CD4-positive, alpha-beta T cell treated with Interleukin-6 for 4 hours (primary cell): ENCODE data around the gene C2CD2.
A peak's percentile ranks its signal among the peaks of the same experiment; 100 is the strongest.

Source experiments
- DNase-seq: peaks from one replicate; pipeline ENCODE4 v3.0.0-alpha.2; 2020; ENCODE audit warnings: mixed read lengths

C2CD2 gene

GRCh38 chr21:41881051-41881450, 72.8 kb downstream of the C2CD2 start:
- no peak for DNase-seq

- no peak for DNase-seq
These were observed 73.7 kb downstream of the C2CD2 start for GRCh38 chr21:41880153-41880552.

- peak; percentile 83 for DNase-seq
These were observed 74.4 kb downstream of the C2CD2 start, which contains the start of gene PRDM15 for GRCh38 chr21:41879190-41879998. Gene PRDM15 (minus strand): TSS chr21:41879344. CDS start chr21:41860363, 18,981 bp downstream.

- DNase-seq = peak; percentile 81
These were observed 75.0 kb downstream of the C2CD2 start for GRCh38 chr21:41878831-41879189.

- peak; percentile 46 for DNase-seq
These were observed 75.7 kb downstream of the C2CD2 start for GRCh38 chr21:41877901-41878830.

DNA sequence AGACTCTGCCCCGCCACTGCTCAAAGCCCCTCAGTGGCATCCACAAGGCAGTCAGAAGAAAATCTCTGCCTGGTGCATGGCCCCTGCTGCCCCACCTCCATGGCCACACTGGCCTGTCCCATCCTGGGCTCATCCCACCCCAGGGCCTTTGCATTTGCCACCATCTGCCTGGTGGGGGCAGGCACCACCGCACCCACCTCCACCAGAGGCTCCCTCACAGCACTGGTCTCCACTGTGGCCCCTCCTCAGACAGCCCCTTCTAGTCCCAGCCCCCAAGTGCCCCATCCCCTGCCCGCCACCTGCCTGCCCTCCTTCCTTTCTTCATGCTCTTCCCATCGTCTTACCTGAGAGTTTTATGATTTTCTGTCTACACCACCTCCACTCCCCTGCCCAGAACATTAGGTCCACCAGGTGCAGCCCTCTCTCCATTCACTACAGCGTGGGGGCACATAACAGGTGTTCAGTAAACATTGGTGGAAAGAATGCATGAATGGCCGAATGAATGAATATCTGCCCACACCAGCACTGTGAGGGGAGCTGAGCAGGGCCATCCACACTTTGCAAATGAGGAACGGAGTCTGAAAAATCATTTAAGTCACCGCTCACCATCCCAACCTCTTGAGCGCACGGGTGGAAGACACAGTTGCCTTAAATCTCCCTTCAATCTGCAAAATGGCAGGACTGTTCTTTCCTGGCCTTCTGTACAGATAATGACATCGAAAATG, 76.7 kb downstream of the C2CD2 start:
- no peak for DNase-seq

DNA sequence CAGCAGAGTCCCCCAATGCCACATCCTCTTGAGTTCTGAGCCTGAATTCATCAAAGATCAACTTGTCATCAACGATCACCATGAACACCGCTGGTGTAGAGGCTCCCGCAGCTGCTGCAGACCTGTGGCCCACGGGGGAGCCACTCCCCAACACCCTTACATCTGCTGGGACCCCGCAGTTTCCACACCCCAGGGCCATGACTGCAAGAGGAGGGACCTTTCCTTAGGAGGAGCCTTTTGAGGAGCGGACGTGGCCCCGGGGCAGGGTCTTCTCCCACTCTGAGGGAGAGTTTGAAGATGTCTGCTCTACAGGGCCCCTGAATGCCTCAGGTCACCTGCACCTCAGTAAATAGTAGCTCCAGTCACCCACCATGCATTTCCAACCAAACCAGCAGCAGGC, 77.4 kb downstream of the C2CD2 start:
- DNase-seq = no peak

- no peak for DNase-seq
These were observed 78.7 kb downstream of the C2CD2 start for GRCh38 chr21:41875086-41875485.

DNA sequence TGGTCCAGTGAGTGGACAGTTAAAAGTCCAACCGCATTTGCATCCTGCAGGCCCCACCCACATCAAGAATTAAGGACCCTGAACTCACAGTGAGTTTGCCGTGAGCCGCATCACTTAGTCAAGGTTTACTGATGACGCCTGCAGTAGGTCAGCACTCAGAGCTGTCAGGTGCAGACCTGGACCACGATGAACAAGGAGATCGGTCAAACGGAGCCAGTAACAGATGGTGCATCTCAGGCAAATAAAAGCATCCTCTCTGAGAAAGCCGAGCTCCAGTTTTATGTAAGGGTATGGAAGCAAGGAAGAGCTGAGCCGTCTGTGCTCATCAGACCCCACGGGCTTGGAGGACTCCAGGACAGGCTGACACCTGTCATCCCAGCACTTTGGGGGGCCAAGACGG, 79.2 kb downstream of the C2CD2 start:
- no peak for DNase-seq

DNA sequence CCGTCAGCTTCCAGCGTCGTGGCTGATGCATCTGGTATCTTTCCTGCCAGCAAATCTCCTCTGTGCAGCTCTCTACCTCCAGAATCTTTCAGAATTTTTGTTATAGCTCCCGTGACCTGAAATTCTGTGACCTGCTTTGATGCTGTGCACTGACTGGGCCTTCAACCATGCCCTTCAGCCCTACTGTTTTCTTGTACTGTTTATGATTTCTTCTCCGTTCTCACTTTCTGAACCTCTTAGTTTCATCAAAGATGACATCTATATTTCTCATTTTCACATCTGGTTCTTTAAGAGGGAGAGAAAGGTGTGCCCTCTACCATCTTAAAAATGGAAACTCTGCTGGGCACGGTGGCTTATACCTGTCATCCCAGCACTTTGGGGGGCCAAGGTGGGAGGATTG, 80.4 kb downstream of the C2CD2 start:
- no peak for DNase-seq

DNA sequence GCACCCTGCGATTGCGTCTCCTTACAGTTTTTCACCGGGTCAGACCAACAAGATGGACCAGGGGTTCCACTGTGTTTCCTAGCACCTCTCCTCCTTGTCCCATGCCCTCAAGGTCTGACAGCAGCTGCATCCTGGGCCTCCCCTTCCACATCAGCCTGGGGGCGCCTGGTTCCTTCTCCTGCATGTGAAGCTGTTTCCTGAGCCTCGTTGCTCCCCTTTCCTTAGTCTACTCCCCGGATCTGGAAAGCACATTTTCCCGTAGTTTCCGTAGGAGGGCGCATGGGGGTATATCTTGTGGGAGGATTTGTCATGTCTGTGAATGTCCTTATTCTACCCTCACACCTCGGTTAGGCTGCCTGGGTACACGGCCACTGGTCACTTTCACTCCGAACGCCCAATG, 80.8 kb downstream of the C2CD2 start:
- no peak for DNase-seq

GRCh38 chr21:41871293-41872030, 82.4 kb downstream of the C2CD2 start:
- no peak for DNase-seq

DNA sequence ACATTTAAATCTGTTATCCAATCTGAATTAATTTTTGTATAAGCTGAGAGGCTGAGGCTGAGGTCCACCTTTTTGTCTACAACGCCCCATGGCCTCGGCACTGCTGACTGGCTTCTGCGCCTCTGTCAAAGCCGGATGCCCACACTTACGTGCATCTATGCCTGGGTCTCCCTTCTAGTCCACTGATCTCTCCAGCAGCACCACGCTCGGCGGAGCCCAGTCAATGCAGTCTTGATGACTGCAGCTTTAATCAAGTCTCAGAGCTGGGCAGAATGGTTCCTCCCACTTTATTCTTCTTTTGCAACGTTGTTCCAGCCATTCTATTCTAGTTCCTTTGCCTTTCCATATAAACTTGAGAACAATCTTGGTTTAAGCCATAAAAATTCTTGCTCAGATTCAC, 84.0 kb downstream of the C2CD2 start:
- no peak for DNase-seq

DNA sequence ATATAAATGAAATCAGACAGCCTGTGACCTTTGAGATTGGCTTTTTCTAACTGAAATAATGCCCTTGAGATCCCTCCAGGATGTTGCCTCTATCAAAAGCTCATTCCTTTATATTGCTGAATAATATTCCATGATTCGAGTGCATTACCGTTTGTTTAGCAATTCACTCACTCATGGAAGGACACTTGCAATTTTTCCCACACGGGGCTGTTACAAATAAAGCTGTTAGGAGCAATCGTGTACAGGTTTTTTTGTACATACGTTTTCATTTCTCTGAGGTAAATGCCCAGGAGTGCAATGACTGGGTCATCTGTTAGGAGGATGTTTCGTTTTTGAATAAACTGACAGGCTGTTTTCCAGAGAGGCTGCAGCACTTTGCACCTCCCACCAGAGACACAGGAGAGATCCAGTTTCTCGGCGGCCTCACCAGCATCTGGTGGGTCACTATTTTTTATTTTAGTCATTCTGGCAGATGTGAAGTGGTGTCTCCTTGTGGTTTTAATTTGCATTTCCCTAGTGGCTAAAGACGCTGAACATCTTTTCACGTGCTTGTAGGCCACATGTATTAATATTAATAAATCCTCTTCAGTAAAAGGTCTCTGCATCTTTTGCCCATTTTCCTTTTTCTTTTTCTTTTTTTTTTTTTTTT, 85.6 kb downstream of the C2CD2 start:
- no peak for DNase-seq

GRCh38 chr21:41867313-41867712, 86.5 kb downstream of the C2CD2 start:
- no peak for DNase-seq

- no peak for DNase-seq
These were observed 87.5 kb downstream of the C2CD2 start for GRCh38 chr21:41866274-41866809.

DNA sequence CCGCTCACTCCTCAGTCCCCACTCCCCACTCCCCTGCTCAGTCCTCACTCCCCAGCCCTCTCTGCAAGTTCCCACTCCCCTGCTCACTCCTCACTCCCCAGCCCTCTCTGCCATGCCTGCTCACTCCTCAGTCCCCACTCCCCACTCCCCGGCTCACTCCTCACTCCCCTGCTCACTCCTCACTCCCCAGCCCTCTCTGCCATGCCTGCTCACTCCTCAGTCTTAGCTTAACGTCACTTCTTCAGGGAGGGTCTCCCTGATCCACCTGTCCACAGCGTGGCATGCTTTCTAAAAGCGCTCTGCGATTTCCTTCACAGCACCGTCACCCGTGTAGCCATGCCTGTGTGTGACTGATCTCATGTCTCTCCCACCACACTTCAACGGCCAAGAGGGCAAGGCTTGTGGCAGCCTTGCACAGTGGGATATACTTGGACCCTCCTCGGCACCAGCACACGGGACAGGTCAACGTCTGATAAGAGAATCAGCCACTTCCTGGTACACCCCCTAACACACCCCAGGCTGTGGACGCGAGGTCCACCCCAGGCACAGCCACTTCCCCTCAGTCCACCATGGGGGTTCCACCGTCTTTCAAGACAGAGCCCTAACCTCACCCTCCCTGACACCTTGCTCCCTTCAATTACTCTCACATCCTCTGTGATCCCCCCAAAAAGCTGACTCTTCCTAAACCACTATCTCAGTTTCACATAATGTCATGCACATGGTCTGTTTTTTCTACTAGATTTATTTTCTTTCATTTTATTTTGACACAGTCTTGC, 88.6 kb downstream of the C2CD2 start:
- DNase-seq = no peak

DNA sequence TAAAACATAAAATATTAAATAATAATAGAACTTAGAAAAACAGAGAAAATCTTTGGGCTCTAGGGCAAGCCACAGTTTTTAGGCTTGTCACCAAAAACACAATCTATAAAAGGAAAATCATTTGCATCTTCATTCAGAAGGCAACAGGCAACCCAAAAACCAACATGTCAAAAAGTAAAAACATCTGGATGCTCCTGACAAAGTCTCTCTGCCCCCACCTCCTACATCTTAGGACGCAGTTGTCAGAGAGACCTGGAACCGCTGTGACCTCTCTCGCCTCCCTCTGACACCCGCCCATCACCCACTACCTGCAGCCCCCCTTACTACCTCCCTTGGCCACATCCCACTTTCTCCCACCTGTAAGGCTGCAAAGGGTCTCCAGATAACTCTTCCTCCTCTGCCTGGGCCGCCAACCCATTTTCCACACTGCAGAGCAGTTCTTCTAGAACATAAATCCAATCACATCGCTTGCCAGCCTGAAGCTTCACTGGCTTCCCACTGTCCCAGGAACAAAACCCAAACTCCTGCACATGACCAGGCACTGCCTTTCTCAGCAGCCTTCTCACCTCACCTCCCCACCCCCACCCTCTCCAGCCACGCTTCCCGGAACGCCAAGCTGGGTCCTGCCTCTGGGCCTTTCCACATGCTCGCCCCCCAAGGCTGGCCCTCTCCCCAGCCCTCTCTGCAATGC, 89.4 kb downstream of the C2CD2 start:
- DNase-seq = no peak

- no peak for DNase-seq
These were observed 90.4 kb downstream of the C2CD2 start for GRCh38 chr21:41863439-41863740.

DNA sequence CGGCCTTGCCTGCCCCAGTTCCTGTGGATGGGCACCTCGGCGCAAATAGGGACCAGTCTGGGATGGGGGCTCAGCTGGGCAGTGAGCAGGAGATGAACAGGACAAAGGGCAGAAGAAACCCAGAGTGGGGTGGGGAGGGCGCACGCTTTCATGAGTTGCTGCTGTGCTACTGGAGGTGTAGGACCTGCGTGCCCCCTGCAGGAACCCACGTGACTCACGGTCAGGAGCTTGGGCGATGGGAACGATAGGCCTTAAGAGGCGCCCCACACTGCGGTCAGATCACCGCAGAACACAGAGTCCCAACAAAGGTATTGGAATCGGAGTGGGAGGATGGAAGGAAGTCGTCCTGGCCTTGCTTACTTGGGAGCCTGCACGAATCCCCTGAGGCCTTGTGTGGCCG, 91.8 kb downstream of the C2CD2 start:
- no peak for DNase-seq
